ENCODE data around the gene CYFIP2. TPM values are rescaled to one million over a fixed set of nuclear protein-coding genes. Genes with fewer than 3 reads are reported as not detected.

Gene CYFIP2
- total RNA-seq, 2 experiments from 2014 or later = 271 to 287 TPM

DNA sequence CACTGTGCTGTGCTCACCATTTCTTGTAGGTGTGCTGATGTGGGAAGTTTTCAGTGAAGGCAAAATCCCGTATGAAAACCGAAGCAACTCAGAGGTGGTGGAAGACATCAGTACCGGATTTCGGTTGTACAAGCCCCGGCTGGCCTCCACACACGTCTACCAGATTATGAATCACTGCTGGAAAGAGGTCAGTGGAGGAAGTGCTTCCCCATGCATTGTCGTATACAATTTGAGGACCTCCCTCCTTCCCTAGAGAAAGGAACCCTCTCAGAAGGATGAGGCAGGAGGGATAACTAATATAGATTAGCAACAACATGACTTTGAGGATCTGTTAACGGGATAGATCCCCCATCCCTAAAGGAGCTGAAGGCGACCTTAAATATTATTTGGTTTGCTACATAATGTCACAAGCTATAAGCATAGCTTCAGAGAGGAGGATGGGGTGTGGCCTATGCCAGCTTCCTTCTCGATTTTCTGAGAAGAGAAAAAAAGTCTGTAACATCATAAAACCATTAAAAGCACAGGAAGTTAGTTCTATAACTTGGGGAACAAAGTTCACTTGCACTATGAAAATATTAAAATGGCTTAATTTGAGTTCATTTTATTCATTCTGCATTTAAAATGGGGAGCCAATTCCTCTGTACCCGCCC, 17.0 kb upstream of the CYFIP2 start:
- Mint-ChIP-seq H3K4me1 (ENCODE audit: low read depth) (peaks cover 87% of the 10 kb centered on the region), H3K4me3 (peak overlapping the region; percentile 58), H3K36me3 (ENCODE audit: low read depth) (peaks cover 97% of the 10 kb centered on the region), H3K27ac (peak overlapping the region; percentile 91), H3K9me3 (no peaks in the 10 kb centered on the region), H3K27me3 (no peaks in the 10 kb centered on the region)
- ATAC-seq (ENCODE audit: poor library complexity) (peak; percentile 36), DNase-seq (peak in 6 of 14 experiments; percentile 42 to 88 (median 56))
- POLR2A ChIA-PET = interaction anchor here (0.6 to 7.6 kb wide), 28 partner anchors 9 to 111 kb away, joined by 3 to 123 read pairs (median 6); partner anchors contain the start of genes CYFIP2 and MED7
- H3K36me3 ChIP-seq (ENCODE audit: insufficient read depth, low read length) = peaks cover 99% of the 10 kb centered on the region
- H3K27ac ChIP-seq (ENCODE audit: low read depth in 1 of 2, low read length in 2 of 2) = peak overlapping the region; percentile 26 to 54
- H3K9me3 ChIP-seq (ENCODE audit: control insufficient read depth in 1 of 2, insufficient read depth in 1 of 2, low read length in 2 of 2) = no peaks in the 10 kb centered on the region
- H3K4me1 ChIP-seq (ENCODE audit: insufficient read depth, low read length) = peaks cover 74% of the 10 kb centered on the region
- H3K4me3 ChIP-seq (ENCODE audit: low read length) = peak overlapping the region; percentile 1
- intact Hi-C loops (cut with DNase I, micrococcal nuclease) = loop anchor here in 1 of 2 experiments (5.0 kb wide), 1 partner anchor 102 kb away; no protein-coding TSS in a partner anchor
- H3K27me3 ChIP-seq (ENCODE audit: control insufficient read depth in 1 of 2, insufficient read depth in 2 of 2, low read length in 2 of 2) = no peaks in the 10 kb centered on the region
- TF ChIP-seq, protein P1, sequence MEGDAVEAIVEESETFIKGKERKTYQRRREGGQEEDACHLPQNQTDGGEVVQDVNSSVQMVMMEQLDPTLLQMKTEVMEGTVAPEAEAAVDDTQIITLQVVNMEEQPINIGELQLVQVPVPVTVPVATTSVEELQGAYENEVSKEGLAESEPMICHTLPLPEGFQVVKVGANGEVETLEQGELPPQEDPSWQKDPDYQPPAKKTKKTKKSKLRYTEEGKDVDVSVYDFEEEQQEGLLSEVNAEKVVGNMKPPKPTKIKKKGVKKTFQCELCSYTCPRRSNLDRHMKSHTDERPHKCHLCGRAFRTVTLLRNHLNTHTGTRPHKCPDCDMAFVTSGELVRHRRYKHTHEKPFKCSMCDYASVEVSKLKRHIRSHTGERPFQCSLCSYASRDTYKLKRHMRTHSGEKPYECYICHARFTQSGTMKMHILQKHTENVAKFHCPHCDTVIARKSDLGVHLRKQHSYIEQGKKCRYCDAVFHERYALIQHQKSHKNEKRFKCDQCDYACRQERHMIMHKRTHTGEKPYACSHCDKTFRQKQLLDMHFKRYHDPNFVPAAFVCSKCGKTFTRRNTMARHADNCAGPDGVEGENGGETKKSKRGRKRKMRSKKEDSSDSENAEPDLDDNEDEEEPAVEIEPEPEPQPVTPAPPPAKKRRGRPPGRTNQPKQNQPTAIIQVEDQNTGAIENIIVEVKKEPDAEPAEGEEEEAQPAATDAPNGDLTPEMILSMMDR (IDR thresholded peaks at IDR 0.05) = no peak
- CTCF ChIA-PET = interaction anchor here (1.3 to 1.5 kb wide), 3 partner anchors 55 to 79 kb away, joined by 3 to 5 read pairs (median 3); no protein-coding TSS in a partner anchor

DNA sequence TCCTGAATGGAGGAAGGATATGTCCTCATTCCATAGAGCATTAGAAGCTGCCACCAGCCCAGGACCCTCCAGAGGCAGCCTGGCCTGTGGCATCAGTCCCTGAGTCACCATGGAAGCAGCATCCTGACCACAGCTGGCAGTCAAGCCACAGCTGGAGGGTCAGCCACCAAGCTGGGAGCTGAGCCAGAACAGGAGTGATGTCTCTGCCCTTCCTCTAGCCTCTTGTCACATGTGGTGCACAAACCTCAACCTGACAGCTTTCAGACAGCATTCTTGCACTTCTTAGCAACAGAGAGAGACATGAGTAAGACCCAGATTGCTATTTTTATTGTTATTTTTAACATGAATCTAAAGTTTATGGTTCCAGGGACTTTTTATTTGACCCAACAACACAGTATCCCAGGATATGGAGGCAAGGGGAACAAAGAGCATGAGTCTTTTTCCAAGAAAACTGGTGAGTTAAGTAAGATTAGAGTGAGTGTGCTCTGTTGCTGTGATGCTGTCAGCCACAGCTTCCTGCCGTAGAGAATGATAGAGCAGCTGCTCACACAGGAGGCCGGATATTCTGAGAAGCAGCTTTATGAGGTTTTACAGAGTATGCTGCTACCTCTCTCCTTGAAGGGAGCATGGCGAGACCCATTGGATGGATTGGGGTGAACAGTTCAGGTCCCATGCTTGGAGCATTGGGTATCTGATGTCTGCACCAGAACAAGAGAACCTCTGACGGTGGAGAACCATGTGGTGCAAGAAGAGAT, 13.0 kb upstream of the CYFIP2 start:
- peaks cover 89% of the 10 kb centered on the region for H3K36me3 ChIP-seq (ENCODE audit: insufficient read depth, low read length)

More for the DNA sequence above, 13.0 kb upstream of the CYFIP2 start:
- H3K4me1 Mint-ChIP-seq (ENCODE audit: low read depth) = peaks cover 100% of the 10 kb centered on the region
- DNase-seq = peak; percentile 36 to 89 (median 54)
- ChIA-PET POLR2A (interaction anchor here (0.7 to 7.6 kb wide), 34 partner anchors 9 to 110 kb away, joined by 3 to 123 read pairs (median 4); partner anchors contain the start of genes CYFIP2, ITK and MED7), CTCF (interaction anchor here (0.8 to 2.5 kb wide), 19 partner anchors 9 to 104 kb away, joined by 3 to 13 read pairs (median 3); no protein-coding TSS in a partner anchor)
- Histone ChIP-seq H3K4me3 (ENCODE audit: low read length) (no peak overlapping the region), H3K4me1 (ENCODE audit: insufficient read depth, low read length) (peaks cover 77% of the 10 kb centered on the region), H3K9me3 (ENCODE audit: control insufficient read depth in 1 of 2, insufficient read depth in 1 of 2, low read length in 2 of 2) (no peaks in the 10 kb centered on the region), H3K27ac (ENCODE audit: low read depth in 1 of 2, low read length in 2 of 2) (peak overlapping the region; percentile 59 to 73), H3K27me3 (ENCODE audit: control insufficient read depth in 1 of 2, insufficient read depth in 2 of 2, low read length in 2 of 2) (no peaks in the 10 kb centered on the region)
- peak overlapping the region; percentile 91 for H3K27ac Mint-ChIP-seq
- peak; percentile 88 for ATAC-seq (ENCODE audit: poor library complexity)
- H3K36me3 Mint-ChIP-seq (ENCODE audit: low read depth) = peaks cover 93% of the 10 kb centered on the region
- no peaks in the 10 kb centered on the region for H3K9me3 Mint-ChIP-seq
- TF ChIP-seq, protein P1 (IDR thresholded peaks at IDR 0.05) = no peak
- intact Hi-C loops (cut with DNase I, micrococcal nuclease) = loop anchor here (1.0 to 5.0 kb wide), 8 partner anchors 14 to 106 kb away; partner anchors contain the start of genes CYFIP2 (in 1 of the 2) and ITK (in 1 of the 2)
- H3K27me3 Mint-ChIP-seq = no peaks in the 10 kb centered on the region
- peak overlapping the region; percentile 74 for H3K4me3 Mint-ChIP-seq

Measured in CD4-positive, alpha-beta T cell (primary cell).